ENCODE data around the gene PRDM16.

GRCh38 chr1:3119725-3120124 lies 50.7 kb downstream of the PRDM16 start:
- TF ChIP-seq EZH2 (IDR thresholded peaks at IDR 0.05; ENCODE audit: borderline replicate concordance, low read length): no peak
- no peak for TF ChIP-seq CTCF (conservative IDR thresholded peaks at IDR 0.05 in 1 of 2, IDR thresholded peaks at IDR 0.05 in 1 of 2; ENCODE audit: extremely low read depth in 1 of 2, insufficient read depth in 1 of 2, low read depth in 1 of 2, low read length in 2 of 2)
